NB4 (cell line): ENCODE results near the gene AKIRIN2.

Source experiments
- CTCF ChIP-seq: IDR thresholded peaks from one replicate; pipeline ENCODE4 v1.5.1; 2012; ENCODE audit warnings: low read depth, low read length
- MAX ChIP-seq: IDR thresholded peaks from 2 replicates; pipeline ENCODE4 v1.6.1; 2011; ENCODE audit warnings: low read depth, low read length
- MYC ChIP-seq: IDR thresholded peaks from 2 replicates; pipeline ENCODE4 v1.6.1; 2011; ENCODE audit warnings: low read depth, low read length
- POLR2A ChIP-seq: IDR thresholded peaks from 2 replicates; pipeline ENCODE4 v1.6.1; 2011; ENCODE audit warnings: mild to moderate bottlenecking; ENCODE audit not compliant: insufficient read length; ENCODE audit errors: extremely low read depth

DNA sequence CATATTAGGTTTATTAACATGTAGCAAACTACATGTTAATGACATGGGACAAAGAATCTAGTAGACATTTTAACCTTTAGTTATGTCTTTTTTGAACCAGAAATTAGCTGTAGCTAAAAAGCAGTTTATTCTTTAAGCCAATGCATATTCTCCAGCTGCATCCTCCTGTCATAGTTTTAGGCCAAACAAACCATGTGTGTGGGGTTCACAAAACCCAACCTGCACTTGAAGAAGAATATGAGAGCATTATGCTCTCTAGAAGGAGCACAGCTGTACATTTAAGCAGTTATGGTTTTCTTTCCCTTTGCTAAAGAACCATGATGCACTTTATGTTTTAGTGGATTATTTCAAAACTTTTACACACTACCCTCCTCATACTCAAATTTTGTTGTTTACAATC, 46.2 kb downstream of the AKIRIN2 start:
- TF ChIP-seq MAX, result no peak
- no peak for TF ChIP-seq CTCF
- no peak for TF ChIP-seq POLR2A
- TF ChIP-seq MYC, result no peak
